Dermis lymphatic vessel endothelial cell (primary cell): ENCODE data around the gene OCA2. TPM values are rescaled to one million over a fixed set of nuclear protein-coding genes. Genes with fewer than 3 reads are reported as not detected.

ENCODE experiments used
- total RNA-seq: library from RNA; depleted of rRNA; stranded (reverse); fragments of >200 nt; gene quantifications from 2 replicates; pipeline ENCODE4 v1.2.1, GENCODE V29; 2014

Gene OCA2
- not detected in 2 replicates for total RNA-seq

DNA sequence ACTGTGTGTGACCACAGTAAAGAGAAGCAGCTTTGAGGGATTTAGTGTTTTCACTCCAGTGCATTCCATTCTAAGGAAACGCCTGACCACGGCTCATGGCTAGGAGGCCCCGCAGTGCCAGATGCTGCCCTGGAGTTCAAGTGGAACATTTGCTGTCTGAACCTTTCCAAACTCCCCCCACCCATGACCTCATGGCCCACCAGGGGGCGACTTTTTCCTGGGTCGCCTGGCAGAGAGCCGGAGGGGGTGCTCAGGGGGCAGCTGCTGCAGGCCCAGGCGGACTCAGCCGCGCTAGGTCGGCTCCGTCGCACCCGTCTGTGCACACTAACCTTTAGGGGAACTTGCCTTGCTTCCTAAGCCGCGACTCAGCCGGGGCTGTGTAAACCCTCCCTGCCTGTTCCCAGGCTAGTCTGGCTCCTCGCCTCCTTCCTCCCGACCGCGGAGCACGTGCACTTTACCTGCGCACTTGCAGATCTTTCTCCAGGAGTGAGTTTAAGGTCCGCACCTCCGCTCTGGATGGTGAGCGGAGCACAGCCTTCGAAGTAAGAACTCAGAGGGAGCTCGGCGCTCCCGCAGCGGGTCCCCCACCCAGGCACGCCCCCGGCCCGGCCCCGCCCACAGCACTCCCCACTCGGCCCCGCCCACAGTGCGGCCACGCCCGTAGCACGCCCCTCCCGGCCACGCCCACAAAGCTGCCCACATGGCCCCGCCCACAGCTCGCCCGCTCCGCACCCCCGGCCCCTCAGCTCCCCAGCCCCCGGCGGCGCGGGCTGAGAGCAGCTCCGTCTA is at the start of gene OCA2:
Gene OCA2 (minus strand): TSS at position 550 of the 789 bp plus-strand sequence. CDS start 17,441 bp downstream, outside the sequence.

Other genes with a start within 250 kb of the OCA2 start
- 49.8 and 62.9 TPM in 2 replicates for gene HERC2, start 222.9 kb upstream of the OCA2 start, total RNA-seq